ENCODE results near the gene MRAS. TPM values are rescaled to one million over a fixed set of nuclear protein-coding genes. Genes with fewer than 3 reads are reported as not detected.

Gene MRAS
- polyA plus RNA-seq, 1 of the 3 experiments (the other 2 are of a cell fraction), result 25.0 TPM

Other genes with a start within 250 kb of the MRAS start
- gene DZIP1L, start 233.0 kb upstream of the MRAS start, polyA plus RNA-seq (2012; rRNA removed), result 6.4 and 8.0 TPM in 2 replicates
- gene A4GNT, start 216.2 kb upstream of the MRAS start, polyA plus RNA-seq (2012; rRNA removed), result not detected in 2 replicates
- 9.2 and 10.1 TPM in 2 replicates for gene DBR1, start 173.7 kb upstream of the MRAS start, polyA plus RNA-seq (2012; rRNA removed)
- gene ARMC8, start 161.3 kb upstream of the MRAS start, polyA plus RNA-seq (2012; rRNA removed), result 35.5 and 39.2 TPM in 2 replicates
- 0.43 and 0.65 TPM in 2 replicates for gene NME9, start 18.7 kb upstream of the MRAS start, polyA plus RNA-seq (2012; rRNA removed)
- gene ESYT3, start 86.0 kb downstream of the MRAS start, polyA plus RNA-seq (2012; rRNA removed), result 0.24 and 0.33 TPM in 2 replicates
- gene CEP70, start 245.7 kb downstream of the MRAS start, polyA plus RNA-seq (2012; rRNA removed), result 3.7 and 4.0 TPM in 2 replicates

Measured in SK-N-SH (cell line).